T-helper 2 cell (primary cell): ENCODE data around the gene PON1.

Experiments used
- DNase-seq, 5 experiments: peaks; one replicate each; pipeline versions ENCODE4 v3.0.0 to v3.0.0-alpha.2; 2012 to 2022

PON1 gene

GRCh38 chr7:95317546-95317945 lies 6.8 kb downstream of the PON1 start:
- no peak for DNase-seq

- no peak for DNase-seq
Observed at GRCh38 chr7:95316588-95316987, 7.7 kb downstream of the PON1 start.

GRCh38 chr7:95312561-95312960 lies 11.8 kb downstream of the PON1 start:
- no peak for DNase-seq

GRCh38 chr7:95311389-95311788 lies 12.9 kb downstream of the PON1 start:
- DNase-seq: no peak

GRCh38 chr7:95309951-95310350 lies 14.4 kb downstream of the PON1 start:
- DNase-seq: no peak

- DNase-seq: no peak
Observed at GRCh38 chr7:95304990-95305389, 19.3 kb downstream of the PON1 start.

GRCh38 chr7:95303013-95303905 lies 21.1 kb downstream of the PON1 start:
- DNase-seq: no peak

- DNase-seq: no peak
Observed at GRCh38 chr7:95298091-95298490, 26.2 kb downstream of the PON1 start.

GRCh38 chr7:95297041-95297440 lies 27.3 kb downstream of the PON1 start:
- no peak for DNase-seq

- no peak for DNase-seq
Observed at GRCh38 chr7:95296456-95296855, 27.9 kb downstream of the PON1 start.

- no peak for DNase-seq
Observed at GRCh38 chr7:95295397-95295796, 28.9 kb downstream of the PON1 start.

- DNase-seq: no peak
Observed at GRCh38 chr7:95290166-95290830, 34.0 kb downstream of the PON1 start.

GRCh38 chr7:95286096-95286495 lies 38.2 kb downstream of the PON1 start:
- no peak for DNase-seq

GRCh38 chr7:95279417-95279816 lies 44.9 kb downstream of the PON1 start:
- DNase-seq: no peak

- no peak for DNase-seq
Observed at GRCh38 chr7:95276114-95276513, 48.2 kb downstream of the PON1 start.

- DNase-seq: peak in 1 of 5 experiments; percentile 47
Observed at GRCh38 chr7:95269640-95270039, 54.7 kb downstream of the PON1 start.

- DNase-seq: no peak
Observed at GRCh38 chr7:95267754-95268153, 56.6 kb downstream of the PON1 start.

GRCh38 chr7:95265634-95266033 lies 58.7 kb downstream of the PON1 start:
- no peak for DNase-seq

- no peak for DNase-seq
Observed at GRCh38 chr7:95264363-95264891, 59.9 kb downstream of the PON1 start.

- no peak for DNase-seq
Observed at GRCh38 chr7:95263785-95264362, 60.5 kb downstream of the PON1 start.

GRCh38 chr7:95262875-95263274 lies 61.5 kb downstream of the PON1 start:
- DNase-seq: no peak

GRCh38 chr7:95261895-95262415 lies 62.4 kb downstream of the PON1 start:
- DNase-seq: no peak

GRCh38 chr7:95255691-95256090 lies 68.6 kb downstream of the PON1 start:
- no peak for DNase-seq
